ENCODE data around the gene PSENEN.
A peak's percentile ranks its signal among the peaks of the same experiment; 100 is the strongest.

The PSENEN gene

DNA sequence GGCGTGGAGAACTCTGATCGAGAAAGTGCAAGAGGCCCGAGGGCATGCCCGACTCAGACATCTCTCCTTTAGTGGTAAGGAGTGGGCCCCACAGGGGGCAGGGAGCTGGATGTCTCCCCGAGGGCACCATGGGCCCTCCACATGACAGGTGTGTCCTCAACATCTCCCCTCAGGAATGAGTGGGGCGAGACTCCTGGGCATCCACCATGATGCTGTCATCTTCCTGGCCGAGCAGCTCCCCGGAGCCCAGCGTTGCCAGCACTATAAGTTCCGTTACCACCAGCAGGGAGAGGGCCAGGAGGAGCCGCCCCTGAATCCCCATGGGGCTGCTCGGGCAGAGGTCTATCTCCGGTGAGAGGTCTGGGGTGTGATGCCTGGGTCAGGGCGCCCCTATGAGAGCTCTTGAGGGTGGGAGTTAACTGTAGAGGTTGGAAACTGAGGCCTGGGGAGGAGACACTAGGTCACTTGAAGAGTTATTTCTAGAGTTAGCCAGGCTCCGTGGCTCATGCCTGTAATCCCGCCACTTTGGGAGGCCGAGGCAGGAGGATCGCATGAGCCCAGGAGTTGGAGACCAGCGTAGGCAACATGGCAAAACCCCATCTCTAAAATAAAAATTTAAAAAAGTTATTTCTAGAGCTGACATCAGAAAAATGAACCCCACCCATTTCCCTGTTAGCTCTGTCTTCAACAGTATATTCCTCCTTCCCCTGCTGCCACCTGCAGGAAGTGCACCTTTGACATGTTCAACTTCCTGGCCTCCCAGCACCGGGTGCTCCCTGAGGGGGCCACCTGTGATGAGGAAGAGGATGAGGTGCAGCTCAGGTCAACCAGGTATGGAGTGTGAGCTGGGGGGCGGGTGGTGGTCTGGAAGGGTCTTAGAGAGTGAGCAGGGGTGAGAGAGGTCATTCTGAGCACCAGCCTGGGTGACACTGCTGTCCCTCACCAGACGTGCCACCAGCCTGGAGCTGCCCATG lies 8.3 kb upstream of the PSENEN start:
- DNase-seq: no peak

GRCh38 chr19:35738021-35738886 lies 7.2 kb upstream of the PSENEN start:
- DNase-seq: no peak

- DNase-seq: no peak
These were observed 6.6 kb upstream of the PSENEN start for GRCh38 chr19:35738887-35739229.

DNA sequence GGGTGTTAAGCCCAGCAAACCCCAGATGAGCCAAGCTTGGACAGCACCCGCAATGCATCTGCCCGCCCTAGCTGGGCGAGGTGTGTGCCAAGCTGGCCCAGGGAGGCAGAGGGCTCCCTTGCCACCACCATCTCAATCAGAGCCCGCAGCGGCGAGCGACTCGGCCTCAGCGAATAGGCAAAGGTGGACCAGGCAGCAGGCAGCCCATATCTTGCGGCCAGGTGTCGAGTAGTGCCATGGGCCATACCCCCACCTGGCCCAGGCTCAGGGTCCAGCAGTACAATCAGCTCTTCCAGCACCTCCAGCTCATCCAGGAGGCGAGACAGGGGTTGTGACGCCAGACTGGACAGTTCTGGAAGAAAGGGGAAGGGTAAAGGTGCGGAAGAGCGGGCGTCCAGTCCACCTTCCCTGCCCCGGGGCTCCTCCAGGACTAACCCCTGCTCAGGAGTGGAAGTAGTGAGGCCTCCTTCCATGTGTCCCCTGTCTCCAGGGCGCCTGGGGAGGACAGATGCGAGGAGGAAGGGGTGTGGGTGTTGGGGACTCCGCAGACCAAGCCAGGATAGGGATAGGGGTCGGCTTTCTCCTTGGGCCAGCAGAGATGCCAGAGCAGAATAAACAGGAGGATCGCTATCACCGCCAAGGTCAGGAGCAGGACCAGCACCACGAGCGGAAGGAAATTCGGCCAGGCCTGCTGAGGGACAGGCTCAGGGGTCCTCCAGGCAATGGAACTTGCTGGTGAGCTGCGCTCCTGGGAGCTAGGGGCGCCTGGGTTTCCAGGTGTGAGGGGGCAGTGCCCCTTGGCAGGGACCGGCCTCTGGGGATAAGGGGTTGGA lies 6.0 kb upstream of the PSENEN start:
- no peak for DNase-seq

- no peak for DNase-seq
These were observed 5.4 kb upstream of the PSENEN start for GRCh38 chr19:35740108-35740422.

- DNase-seq: peak; percentile 99
These were observed 4.8 kb upstream of the PSENEN start for GRCh38 chr19:35740423-35741202.

GRCh38 chr19:35741203-35741515 lies 4.3 kb upstream of the PSENEN start:
- no peak for DNase-seq

DNA sequence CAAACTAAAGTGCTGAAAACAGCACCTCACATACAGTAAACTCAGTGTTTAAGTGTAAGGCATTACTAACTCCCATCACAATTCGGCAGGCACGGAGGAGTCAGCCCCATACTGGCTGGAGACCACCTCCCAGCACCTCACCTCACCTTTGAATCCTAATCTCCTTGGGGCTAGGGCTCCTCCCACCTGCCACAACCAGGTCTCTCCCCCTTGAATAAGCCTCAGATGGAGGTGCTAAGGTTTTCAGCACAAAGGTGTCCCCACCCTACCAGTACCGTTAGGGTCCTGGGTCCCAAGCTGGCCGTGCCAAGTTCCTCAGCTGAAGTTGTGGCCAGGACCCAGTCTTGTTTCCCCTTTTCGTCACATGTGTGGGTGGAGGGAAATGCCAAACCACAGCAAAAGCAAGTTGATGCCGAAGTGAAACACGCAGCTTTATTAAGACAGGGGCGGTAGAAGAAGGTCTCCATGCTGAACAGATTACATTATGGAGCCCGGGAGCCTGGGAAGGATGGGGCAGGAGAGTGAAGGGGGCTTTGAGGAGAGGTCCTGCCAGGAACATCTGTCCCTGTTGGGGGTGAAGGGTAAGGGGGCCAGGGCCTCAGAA lies 3.2 kb upstream of the PSENEN start, which contains the start of gene IGFLR1:
Gene IGFLR1, minus strand, starts transcription at position 332 of the 604 bp plus-strand sequence. CDS start 1,272 bp downstream, outside the sequence.
- no peak for DNase-seq

DNA sequence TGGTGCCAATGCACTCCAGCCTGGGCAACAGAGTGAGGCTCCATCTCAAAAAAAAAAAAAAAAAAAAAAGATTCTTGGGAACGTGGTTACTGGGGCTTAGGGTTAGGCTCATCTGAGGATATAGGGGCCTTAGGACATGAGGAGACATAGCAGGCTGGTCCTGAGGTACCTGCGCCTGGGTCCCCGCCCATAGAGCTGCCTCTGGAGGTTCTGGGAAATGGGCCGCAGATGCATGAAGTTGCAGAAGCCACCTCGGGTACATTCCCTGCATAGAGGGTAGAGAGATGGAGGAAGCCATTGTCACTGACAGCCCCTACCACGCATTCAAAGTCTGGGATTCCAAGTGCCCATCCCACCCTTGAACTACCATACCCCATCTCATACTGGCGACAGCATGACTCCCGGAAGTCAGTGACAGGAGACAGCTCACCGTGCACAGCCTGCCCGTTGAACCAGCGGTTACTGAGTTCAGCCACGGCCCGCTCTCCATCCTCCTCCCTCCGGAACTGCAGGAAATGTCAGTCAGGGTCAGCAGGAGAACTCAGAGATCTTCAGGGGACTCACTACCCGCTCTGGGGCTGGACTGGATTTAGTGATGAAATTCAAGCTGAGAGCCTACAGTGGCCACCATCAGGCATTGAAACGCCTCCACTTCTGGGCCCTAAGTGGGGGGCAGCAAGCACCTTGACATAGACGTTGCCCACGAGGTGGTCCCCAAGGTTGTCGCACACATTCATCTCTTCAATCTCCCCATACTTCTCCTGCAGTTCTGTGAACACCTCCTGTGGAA lies 1.6 kb upstream of the PSENEN start:
- no peak for DNase-seq

DNA sequence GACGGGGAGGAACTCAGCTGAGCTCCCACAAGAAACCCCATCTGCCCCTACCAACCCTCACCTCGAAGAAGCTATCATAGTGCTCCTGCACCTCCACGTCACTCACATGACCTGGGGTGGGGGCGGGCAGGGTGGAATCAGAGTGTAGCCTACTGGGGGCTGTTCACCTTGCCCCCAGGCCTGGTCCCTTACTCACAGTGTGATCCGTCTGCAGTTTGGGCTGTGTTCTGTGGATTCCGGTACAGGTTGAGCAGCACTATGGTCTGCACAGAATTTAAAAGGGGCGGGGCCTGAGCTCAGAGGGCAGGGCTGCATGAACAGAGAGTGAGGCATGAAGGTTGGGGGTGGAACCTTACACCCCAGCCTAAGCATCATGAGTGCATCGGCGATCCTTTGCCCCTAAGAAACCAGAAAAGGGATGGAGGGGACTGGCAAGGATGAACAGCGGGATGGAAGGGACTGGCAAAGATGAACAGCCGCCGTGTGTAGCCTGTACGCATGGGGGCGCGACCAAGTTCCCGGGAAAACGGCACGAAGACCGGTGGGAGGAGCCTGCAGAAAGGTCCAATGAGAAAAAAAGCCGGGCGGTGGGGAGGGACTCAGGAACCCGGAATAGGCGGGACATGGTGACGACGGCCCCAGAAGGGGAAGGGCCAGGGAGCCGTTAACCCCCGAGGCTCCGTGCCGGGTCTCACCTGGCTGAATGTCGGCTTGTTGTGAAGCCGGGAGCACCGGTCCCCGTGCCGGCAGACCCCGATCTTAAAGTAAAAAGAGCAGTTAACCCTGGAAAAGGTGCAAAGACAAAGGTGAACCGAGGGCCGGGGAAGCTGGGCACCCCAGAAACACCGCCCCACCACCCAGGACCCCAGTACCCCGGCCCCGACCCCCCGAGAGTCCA lies 772 bp upstream of the PSENEN start:
- peak; percentile 98 for DNase-seq

DNA sequence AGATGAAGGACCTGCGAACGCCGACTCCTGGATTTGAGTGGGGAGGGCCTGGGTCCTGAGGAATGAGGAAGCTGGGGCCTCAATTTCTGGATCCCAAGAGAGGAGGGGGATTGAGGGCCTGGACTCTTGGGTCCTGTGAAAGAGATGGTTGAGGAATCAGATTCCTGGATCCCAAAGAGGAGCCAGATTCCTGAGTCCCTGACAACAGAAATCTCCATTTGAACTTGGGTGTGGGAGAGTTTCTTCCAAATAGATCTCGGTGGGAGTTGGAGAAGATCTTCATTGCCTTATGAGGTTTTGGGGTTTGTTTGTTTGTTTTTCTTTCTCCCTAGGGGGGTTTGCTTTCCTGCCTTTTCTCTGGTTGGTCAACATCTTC lies 624 bp downstream of the PSENEN start:
- no peak for DNase-seq

DNA sequence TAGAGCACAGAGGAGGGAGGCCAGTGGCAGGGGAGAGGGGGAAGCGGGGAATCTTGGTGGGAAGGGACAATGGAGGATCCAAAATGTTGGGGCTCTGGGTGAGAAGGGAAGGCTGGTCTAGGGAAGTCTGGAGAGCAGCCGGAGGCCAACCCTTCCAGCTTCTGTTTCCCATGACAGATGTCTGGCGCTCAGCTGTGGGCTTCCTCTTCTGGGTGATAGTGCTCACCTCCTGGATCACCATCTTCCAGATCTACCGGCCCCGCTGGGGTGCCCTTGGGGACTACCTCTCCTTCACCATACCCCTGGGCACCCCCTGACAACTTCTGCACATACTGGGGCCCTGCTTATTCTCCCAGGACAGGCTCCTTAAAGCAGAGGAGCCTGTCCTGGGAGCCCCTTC lies 1.1 kb downstream of the PSENEN start:
- DNase-seq: no peak

DNA sequence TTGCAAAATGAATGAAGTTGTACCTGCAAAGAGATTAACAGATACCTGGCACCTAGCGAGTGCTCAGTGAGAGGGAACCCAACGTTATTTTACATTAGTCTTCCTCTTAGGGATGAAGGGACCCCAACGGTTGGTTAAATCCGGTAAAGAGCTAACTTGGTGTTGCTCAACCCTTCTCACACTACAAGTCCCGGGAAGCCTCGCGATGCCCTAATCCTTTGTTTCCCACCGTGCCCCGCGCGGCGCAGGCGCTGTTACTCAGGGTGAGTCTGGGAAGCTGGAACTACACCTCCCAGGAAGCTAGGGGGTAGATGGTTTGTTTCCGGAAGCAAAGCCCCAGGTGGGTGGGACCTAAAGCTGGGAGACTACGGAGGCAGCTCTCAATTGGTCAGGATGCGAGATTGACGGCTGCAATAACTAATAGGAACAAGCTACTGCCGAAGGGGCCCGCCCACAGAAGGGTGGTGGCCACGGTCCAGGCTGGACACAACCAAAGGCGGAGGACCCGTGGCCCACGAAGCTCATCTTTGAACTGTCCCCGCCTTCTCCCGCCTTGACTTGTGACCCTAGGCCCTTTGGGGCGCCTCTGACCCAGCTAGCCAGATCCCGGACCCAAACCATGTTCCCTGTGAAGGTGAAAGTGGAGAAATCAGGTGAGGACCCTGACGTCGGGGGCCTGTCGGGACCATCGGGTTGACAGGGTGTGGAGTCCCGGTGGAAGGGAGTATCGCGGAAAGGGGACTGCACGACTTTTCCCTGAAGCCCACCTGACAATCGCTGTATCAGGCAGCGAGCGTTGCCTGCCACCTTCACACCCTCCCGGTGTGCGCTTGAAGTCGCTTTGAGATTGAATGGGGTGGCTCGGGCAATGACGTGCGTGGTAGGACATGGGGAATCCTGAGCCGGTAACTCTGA lies 2.9 kb downstream of the PSENEN start, which contains the start of gene LIN37:
Gene LIN37, plus strand, starts transcription at position 471 of the 915 bp plus-strand sequence. Its CDS starts 149 bp downstream, at position 620.
- peak; percentile 100 for DNase-seq

DNA sequence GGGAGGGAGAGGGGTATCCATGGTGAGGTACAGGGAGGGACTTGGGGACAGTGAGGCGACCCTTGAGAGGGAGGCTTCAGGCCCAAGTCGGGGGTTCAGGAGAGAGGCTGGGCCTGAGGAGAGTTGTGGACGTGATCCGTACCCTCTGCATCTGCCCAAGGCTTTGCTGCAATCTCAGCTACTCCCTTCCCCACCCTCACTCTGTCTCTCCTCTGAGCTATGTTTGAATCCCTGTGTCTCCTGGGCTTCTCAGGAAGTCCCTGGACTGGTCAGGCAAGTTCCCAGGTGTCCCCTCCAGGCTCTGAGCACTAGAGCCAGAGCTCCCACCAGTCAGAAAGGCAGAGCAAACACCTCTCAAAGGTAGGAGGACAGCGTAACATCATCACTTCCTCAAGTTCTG lies 4.7 kb downstream of the PSENEN start:
- DNase-seq: no peak

DNA sequence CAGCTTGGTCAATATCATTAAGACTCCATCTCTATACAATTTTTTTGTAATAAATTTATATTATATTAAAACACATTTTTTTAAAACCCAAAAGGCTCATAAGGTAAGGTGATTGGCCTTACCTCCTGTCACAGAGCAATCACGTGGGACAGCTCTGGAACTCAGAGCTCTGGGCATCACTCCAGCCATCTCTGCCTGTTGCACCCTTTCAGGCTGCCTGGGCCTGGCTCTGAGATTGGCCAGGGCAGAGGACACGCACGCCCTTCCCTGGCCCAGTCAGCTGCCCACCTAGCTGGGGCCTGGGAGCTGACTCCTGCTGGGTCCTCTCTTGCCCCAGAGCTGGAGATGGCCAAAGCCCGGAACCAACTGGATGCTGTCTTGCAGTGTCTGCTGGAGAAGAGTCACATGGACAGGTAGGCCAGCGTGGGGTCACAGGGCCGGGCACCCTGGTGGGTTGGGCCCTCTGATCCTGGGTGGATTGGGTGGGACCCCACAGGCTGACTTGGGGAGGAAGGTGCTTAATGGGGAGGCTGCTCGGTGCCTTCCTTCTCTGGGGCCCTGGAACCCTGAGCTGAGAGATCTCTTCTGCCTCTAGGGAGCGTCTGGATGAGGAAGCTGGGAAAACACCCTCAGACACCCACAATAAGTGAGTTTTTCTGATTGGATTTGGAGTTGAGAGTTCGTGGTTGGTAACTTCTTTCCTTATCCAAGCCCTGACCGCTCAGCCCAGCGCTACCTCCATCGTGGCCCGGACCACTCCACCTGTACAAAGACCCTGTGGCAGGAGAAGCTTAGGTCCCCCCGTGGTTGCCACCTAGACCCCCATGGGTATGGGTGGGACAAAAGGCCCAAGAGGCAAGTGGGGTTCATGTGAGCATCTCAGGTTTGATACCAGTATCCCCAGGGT lies 6.6 kb downstream of the PSENEN start:
- no peak for DNase-seq

- DNase-seq: no peak
These were observed 7.4 kb downstream of the PSENEN start for GRCh38 chr19:35752746-35753350.

All from femur (tissue), 1 donor.